Peyer's patch (tissue), 4 donors: ENCODE data around the gene MRTO4.

Experiments
- POLR2A ChIP-seq, 2 donors: fragments of 450-650 bp; IDR thresholded peaks; one replicate each; pipeline ENCODE4 v1.5.1; 2017; ENCODE audit warnings: antibody characterized with exemption in 2 of 2, mild to moderate bottlenecking in 2 of 2, moderate library complexity in 2 of 2
- TF ChIP-seq, protein P1 (sequence below), 6 experiments: fragments of 450-650 bp in 4 of 6; fragments of 200-600 bp in 2 of 6; sonication (generic) in 1 of 6; IDR thresholded peaks; one replicate each; pipeline ENCODE4 v1.5.1; 2017 to 2019; ENCODE audit warnings: antibody characterized with exemption in 6 of 6, mild to moderate bottlenecking in 3 of 6, moderate library complexity in 1 of 6

DNA sequence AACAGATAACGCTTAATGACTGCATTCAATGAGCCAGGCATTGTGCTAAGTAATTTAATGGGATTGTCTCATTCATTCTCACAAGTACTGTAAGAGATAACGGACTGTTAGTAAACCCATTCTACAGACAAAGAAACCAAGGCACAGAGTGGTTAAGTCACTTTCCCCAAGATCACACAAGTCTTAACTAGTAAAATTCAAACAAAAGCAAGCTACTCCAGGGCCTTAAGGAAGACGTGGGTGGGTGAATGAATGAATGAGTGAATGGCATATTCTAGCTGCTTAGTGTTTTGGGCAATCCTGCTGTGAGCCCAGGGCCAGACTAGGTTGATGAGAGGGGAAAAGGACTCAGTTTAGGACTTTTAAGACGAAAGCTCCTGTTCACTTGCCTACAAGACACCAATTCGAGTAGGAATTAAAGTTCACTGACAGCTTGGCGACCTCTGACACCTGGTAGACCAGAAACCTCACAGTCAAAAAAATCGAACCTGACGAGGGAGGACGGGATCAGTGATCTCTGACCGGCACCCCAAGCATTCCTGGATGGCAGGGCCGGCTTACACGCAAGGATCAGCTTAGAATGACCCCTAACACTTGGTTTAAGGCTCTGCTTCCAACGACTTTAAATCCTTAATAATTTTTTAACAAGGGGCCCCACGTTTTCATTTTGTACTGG, 838 bp upstream of the MRTO4 start:
- no peak for TF ChIP-seq POLR2A (IDR thresholded peaks at IDR 0.05)
- TF ChIP-seq, protein P1, sequence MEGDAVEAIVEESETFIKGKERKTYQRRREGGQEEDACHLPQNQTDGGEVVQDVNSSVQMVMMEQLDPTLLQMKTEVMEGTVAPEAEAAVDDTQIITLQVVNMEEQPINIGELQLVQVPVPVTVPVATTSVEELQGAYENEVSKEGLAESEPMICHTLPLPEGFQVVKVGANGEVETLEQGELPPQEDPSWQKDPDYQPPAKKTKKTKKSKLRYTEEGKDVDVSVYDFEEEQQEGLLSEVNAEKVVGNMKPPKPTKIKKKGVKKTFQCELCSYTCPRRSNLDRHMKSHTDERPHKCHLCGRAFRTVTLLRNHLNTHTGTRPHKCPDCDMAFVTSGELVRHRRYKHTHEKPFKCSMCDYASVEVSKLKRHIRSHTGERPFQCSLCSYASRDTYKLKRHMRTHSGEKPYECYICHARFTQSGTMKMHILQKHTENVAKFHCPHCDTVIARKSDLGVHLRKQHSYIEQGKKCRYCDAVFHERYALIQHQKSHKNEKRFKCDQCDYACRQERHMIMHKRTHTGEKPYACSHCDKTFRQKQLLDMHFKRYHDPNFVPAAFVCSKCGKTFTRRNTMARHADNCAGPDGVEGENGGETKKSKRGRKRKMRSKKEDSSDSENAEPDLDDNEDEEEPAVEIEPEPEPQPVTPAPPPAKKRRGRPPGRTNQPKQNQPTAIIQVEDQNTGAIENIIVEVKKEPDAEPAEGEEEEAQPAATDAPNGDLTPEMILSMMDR (IDR thresholded peaks at IDR 0.05): no peak
